IMR-90 (cell line): ENCODE results near the gene PRRG2. TPM values are rescaled to one million over a fixed set of nuclear protein-coding genes. Genes with fewer than 3 reads are reported as not detected.

Experiments
- ATAC-seq: fragments of 200-7000 bp; cut with Tn5 transposase; 2 replicates; pipeline ENCODE4 v1.9.1; 2020; ENCODE audit warnings: low read depth, mild to moderate bottlenecking, moderate library complexity
- BruUV-seq: library from RNA; stranded (reverse); fragments of 400-500 nt; replicated peaks from 2 replicates; lab custom pipeline; 2021; lab: Mats Ljungman, UMichigan
- CTCF ChIA-PET: fragments of 300-600 bp; formaldehyde crosslinking; extraction: SDS; loops from one replicate; lab custom pipeline; 2021; ENCODE audit warnings: antibody characterized with exemption; lab: Yijun Ruan, JAX
- POLR2A ChIA-PET: fragments of 300-600 bp; sonication (Branson Sonifier 250); formaldehyde crosslinking; loops from one replicate; lab custom pipeline; 2022; ENCODE audit warnings: antibody characterized with exemption; ENCODE audit not compliant: unreplicated experiment; lab: Charles Lee
- DNase-seq: peaks from one replicate; pipeline ENCODE4 v3.0.0; 2013
- H2AFZ ChIP-seq: replicated peaks from 2 replicates; pipeline ENCODE3; 2013; ENCODE audit warnings: low read length, mild to moderate bottlenecking; ENCODE audit not compliant: poor library complexity
- H2AK5ac ChIP-seq: 2 replicates; pipeline ENCODE4 v1.6.1; 2013; ENCODE audit warnings: low read depth, low read length, inconsistent platforms
- H2AK9ac ChIP-seq: replicated peaks from 2 replicates; pipeline ENCODE3; 2013; ENCODE audit warnings: mild to moderate bottlenecking, low read depth, low read length, moderate library complexity; ENCODE audit not compliant: poor library complexity
- H2BK120ac ChIP-seq: 2 replicates; pipeline ENCODE4 v1.6.1; 2013; ENCODE audit warnings: low read depth, low read length, inconsistent platforms
- H2BK15ac ChIP-seq: 3 replicates; pipeline ENCODE4 v1.6.1; 2013; ENCODE audit warnings: low read depth, low read length, inconsistent platforms
- H2BK20ac ChIP-seq: 2 replicates; pipeline ENCODE4 v1.6.1; 2013; ENCODE audit warnings: low read depth, mild to moderate bottlenecking, inconsistent platforms, low read length, moderate library complexity
- H2BK5ac ChIP-seq: 2 replicates; pipeline ENCODE4 v1.6.1; 2013; ENCODE audit warnings: mild to moderate bottlenecking, low read depth, low read length, inconsistent platforms; ENCODE audit not compliant: poor library complexity, severe bottlenecking
- H3K14ac ChIP-seq: replicated peaks from 2 replicates; pipeline ENCODE4 v1.6.1; 2013; ENCODE audit warnings: low read depth, low read length, inconsistent platforms
- H3K18ac ChIP-seq: 2 replicates; pipeline ENCODE4 v1.6.1; 2013; ENCODE audit warnings: low read depth, low read length, control low read depth
- H3K23ac ChIP-seq: 2 replicates; pipeline ENCODE4 v1.6.1; 2013; ENCODE audit warnings: low read depth, low read length, inconsistent platforms
- H3K27ac ChIP-seq: 2 replicates; pipeline ENCODE4 v1.5.1; 2013; ENCODE audit warnings: mild to moderate bottlenecking, control low read depth, low read length; ENCODE audit not compliant: insufficient read depth
- H3K27me3 ChIP-seq: 2 replicates; pipeline ENCODE4 v1.6.1; 2013; ENCODE audit warnings: low read length; ENCODE audit not compliant: control insufficient read depth, insufficient read depth
- H3K36me3 ChIP-seq: 2 replicates; pipeline ENCODE4 v1.6.1; 2013; ENCODE audit warnings: low read length, mixed read lengths; ENCODE audit not compliant: control insufficient read depth, insufficient read depth
- H3K4ac ChIP-seq: 2 replicates; pipeline ENCODE4 v1.6.1; 2013; ENCODE audit warnings: low read depth, low read length, inconsistent platforms
- H3K4me1 ChIP-seq: 2 replicates; pipeline ENCODE4 v1.6.1; 2013; ENCODE audit warnings: low read length, mixed read lengths; ENCODE audit not compliant: control insufficient read depth, insufficient read depth
- H3K4me2 ChIP-seq: 2 replicates; pipeline ENCODE4 v1.6.1; 2013; ENCODE audit warnings: low read depth, mild to moderate bottlenecking, control low read depth, low read length, moderate library complexity
- H3K4me3 ChIP-seq: 2 replicates; pipeline ENCODE4 v1.5.1; 2013; ENCODE audit warnings: low read depth, mild to moderate bottlenecking, control low read depth, low read length, moderate library complexity; ENCODE audit not compliant: insufficient read depth
- H3K56ac ChIP-seq: 2 replicates; pipeline ENCODE4 v1.6.1; 2013; ENCODE audit warnings: low read length, inconsistent platforms; ENCODE audit not compliant: insufficient read depth; ENCODE audit errors: extremely low read depth
- H3K79me1 ChIP-seq, 2 experiments: 2 replicates each; pipeline ENCODE4 v1.6.1; 2013; ENCODE audit warnings: low read length in 2 of 2, inconsistent platforms in 1 of 2, low read depth in 1 of 2
- H3K9ac ChIP-seq: 2 replicates; pipeline ENCODE4 v1.6.1; 2013; ENCODE audit warnings: low read depth, low read length, control low read depth
- H3K9me1 ChIP-seq: 2 replicates; pipeline ENCODE4 v1.6.1; 2013; ENCODE audit warnings: low read length, inconsistent platforms; ENCODE audit not compliant: insufficient read depth
- H3K9me3 ChIP-seq: 2 replicates; pipeline ENCODE4 v1.6.1; 2013; ENCODE audit warnings: low read length; ENCODE audit not compliant: control insufficient read depth, insufficient read depth
- H4K20me1 ChIP-seq: 2 replicates; pipeline ENCODE4 v1.6.1; 2013; ENCODE audit warnings: low read length, inconsistent platforms; ENCODE audit not compliant: insufficient read depth
- H4K5ac ChIP-seq: 2 replicates; pipeline ENCODE4 v1.6.1; 2013; ENCODE audit warnings: mild to moderate bottlenecking, low read depth, low read length, control low read depth
- H4K8ac ChIP-seq, 2 experiments: 2 replicates each; pipeline ENCODE4 v1.6.1; 2013; ENCODE audit warnings: low read depth in 2 of 2, low read length in 2 of 2, control low read depth in 1 of 2, inconsistent platforms in 1 of 2
- H4K91ac ChIP-seq: 2 replicates; pipeline ENCODE4 v1.6.1; 2013; ENCODE audit warnings: low read depth, low read length, inconsistent platforms; ENCODE audit not compliant: insufficient read depth
- MAZ ChIP-seq: IDR thresholded peaks from 2 replicates; pipeline ENCODE4 v1.6.1; 2012; ENCODE audit warnings: low read depth, mild to moderate bottlenecking, low read length, improper control_type of control experiment, moderate library complexity, borderline replicate concordance
- MXI1 ChIP-seq: IDR thresholded peaks from 2 replicates; pipeline ENCODE4 v1.6.1; 2012; ENCODE audit warnings: low read depth, mild to moderate bottlenecking, low read length, moderate library complexity, borderline replicate concordance
- RFX5 ChIP-seq: IDR thresholded peaks from 2 replicates; pipeline ENCODE4 v1.8.0; 2012; ENCODE audit warnings: low read depth, mild to moderate bottlenecking, low read length, moderate library complexity
- WGBS, 2 experiments: methylation state at CpG; one replicate each; pipeline versions ENCODE4 v1.1.5 to v1.1.7; 2013; ENCODE audit warnings: missing lambda C conversion rate in 2 of 2; ENCODE audit not compliant: insufficient read length in 1 of 2; ENCODE audit errors: extremely low coverage in 2 of 2; 5-methylcytosine and 5-hydroxymethylcytosine counted together
- dilution Hi-C: fragments of 300-500 bp; cut with HindIII; formaldehyde crosslinking; loops from one replicate; pipeline ENCODE4 v1.14.3; 2018; ENCODE audit warnings: low sequenced_read_pairs; ENCODE audit not compliant: unreplicated experiment
- in situ Hi-C: fragments of 300-500 bp; cut with MboI; formaldehyde crosslinking; loops from 3 replicates; pipeline ENCODE4 v1.14.3; 2019; ENCODE audit warnings: low sequenced_read_pairs, inconsistent platforms, mixed read lengths
- intact Hi-C: fragments of 100-400 bp; cut with micrococcal nuclease; formaldehyde crosslinking; loops from 2 replicates; pipeline ENCODE4 v1.10.0; 2022
- polyA plus RNA-seq, 3 experiments: library from polyadenylated mRNA; depleted of rRNA; stranded (reverse); fragments of >200 nt; gene quantifications; 2 replicates each; pipeline ENCODE4 v1.2.3, GENCODE V29; 2012; ENCODE audit warnings: low replicate concordance in 1 of 3
- total RNA-seq: library from RNA; depleted of rRNA; stranded (reverse); fragments of >200 nt; gene quantifications from 2 replicates; pipeline ENCODE4 v1.2.3, GENCODE V29; 2012

PRRG2 gene
- total and polyA plus RNA-seq, 2 of the 4 experiments (the other 2 are of a cell fraction) = 0.14 to 0.54 TPM

- H3K9ac ChIP-seq = peak overlapping the region; percentile 94
- peak overlapping the region; percentile 81 for H2BK5ac ChIP-seq
- H3K36me3 ChIP-seq = peaks cover 19% of the 10 kb centered on the region
- no peaks in the 10 kb centered on the region for H3K9me3 ChIP-seq
- no peak overlapping the region for H2BK120ac ChIP-seq
- H2AK5ac ChIP-seq = peak overlapping the region; percentile 76
- CTCF ChIA-PET = interaction anchor here (1.5 kb wide), 1 partner anchor 12 kb away, joined by 3 read pairs; no protein-coding TSS in a partner anchor
- peak overlapping the region; percentile 85 for H2AFZ ChIP-seq
- H3K9me1 ChIP-seq = no peaks in the 10 kb centered on the region
- peak overlapping the region; percentile 97 for H3K4me3 ChIP-seq
- intact Hi-C loops (loop anchor here (2.0 to 5.0 kb wide), 2 partner anchors 49 to 85 kb away; partner anchors contain the start of genes PRMT1 and RRAS), dilution Hi-C loops (no loop called here), in situ Hi-C loops (no loop called here)
- H3K18ac ChIP-seq = peak overlapping the region; percentile 20; the same call in 1 of the 2 replicates
- WGBS, 2 experiments = 0% methylated on average over 7 of the region's 51 CpGs; no CpG with 5 or more reads in 1 of the 2 experiments
- H2BK15ac ChIP-seq = no peak overlapping the region
- no peak overlapping the region; the same call in 1 of the 2 replicates for H4K91ac ChIP-seq
- H3K14ac ChIP-seq = peak overlapping the region; percentile 75
- H3K23ac ChIP-seq = peak overlapping the region; percentile 97
- peak overlapping the region; percentile 91 for H3K4me2 ChIP-seq
- H4K8ac ChIP-seq = peak overlapping the region in 1 of 2 experiments; percentile 75; a peak in 1 of 4 replicates
- no peak overlapping the region for H2BK20ac ChIP-seq
- TF ChIP-seq MAZ = peak; percentile 31; the same call in 1 of the 2 replicates
- TF ChIP-seq RFX5 = no peak
- 0 out of 2 replicates have a peak, but pooled peaks have one; percentile 10 for TF ChIP-seq MXI1
- H3K27me3 ChIP-seq = no peaks in the 10 kb centered on the region
- peaks cover 7% of the 10 kb centered on the region; the same call in 1 of the 2 replicates for H3K4me1 ChIP-seq
- ATAC-seq (no peak; the same call in 1 of the 2 replicates), DNase-seq (peak; percentile 26)
- H2AK9ac ChIP-seq = peak overlapping the region; percentile 98
- H4K20me1 ChIP-seq = peaks cover 25% of the 10 kb centered on the region
- H4K5ac ChIP-seq = peak overlapping the region; percentile 67; the same call in 1 of the 2 replicates
- peak overlapping the region; percentile 85 for H3K4ac ChIP-seq
- POLR2A ChIA-PET = interaction anchor here (0.6 to 1.0 kb wide), 2 partner anchors 13 to 48 kb away, joined by 8 to 9 read pairs; no protein-coding TSS in a partner anchor
- H3K79me1 ChIP-seq = peaks cover 6 to 27% of the 10 kb centered on the region in 2 experiments; a peak in 3 of 4 replicates
- H3K27ac ChIP-seq = peak overlapping the region; percentile 97
- peak overlapping the region; percentile 57; the same call in 1 of the 2 replicates for H3K56ac ChIP-seq
- BruUV-seq = no TSS peak
Observed at GRCh38 chr19:49591731-49592485, 10.8 kb downstream of the PRRG2 start.
